CD14-positive monocyte (primary cell): ENCODE results near the gene SENP8. TPM values are rescaled to one million over a fixed set of nuclear protein-coding genes. Genes with fewer than 3 reads are reported as not detected.
A peak's percentile ranks its signal among the peaks of the same experiment; 100 is the strongest.

Experiments
- DNase-seq, 3 donors: peaks; one replicate each; pipeline ENCODE4 v3.0.0-alpha.2; 2011 to 2022
- H2AFZ ChIP-seq: 2 replicates; pipeline ENCODE4 v1.6.0; 2012; ENCODE audit warnings: mild to moderate bottlenecking, low read depth, low read length, inconsistent platforms; ENCODE audit not compliant: insufficient read depth, poor library complexity, severe bottlenecking
- H3K27ac ChIP-seq, 2 donors: 1 replicate in 1 of 2; 2 replicates in 1 of 2; pipeline ENCODE4 v1.5.1; 2012 to 2013; ENCODE audit warnings: low read length in 2 of 2, control low read depth in 1 of 2, inconsistent platforms in 1 of 2, low read depth in 1 of 2, mild to moderate bottlenecking in 1 of 2
- H3K27me3 ChIP-seq, 2 donors: one replicate each; pipeline versions ENCODE4 v1.6.0 to v1.6.1; 2011 to 2013; ENCODE audit warnings: low read length in 2 of 2; ENCODE audit not compliant: control insufficient read depth in 2 of 2, insufficient read depth in 2 of 2
- H3K36me3 ChIP-seq, 2 donors: replicated peaks in 1 of 2; 1 replicate in 1 of 2; 2 replicates in 1 of 2; pipeline versions ENCODE4 v1.5.1 to v1.6.1; 2012 to 2013; ENCODE audit warnings: low read length in 2 of 2, control low read depth in 1 of 2, inconsistent platforms in 1 of 2, mild to moderate bottlenecking in 1 of 2; ENCODE audit not compliant: insufficient read depth in 2 of 2, control insufficient read depth in 1 of 2
- H3K4me1 ChIP-seq, 2 donors: 1 replicate in 1 of 2; 2 replicates in 1 of 2; pipeline versions ENCODE4 v1.5.1 to v1.6.1; 2012 to 2013; ENCODE audit warnings: low read length in 2 of 2, control low read depth in 1 of 2, inconsistent platforms in 1 of 2, mild to moderate bottlenecking in 1 of 2, moderate library complexity in 1 of 2; ENCODE audit not compliant: insufficient read depth in 2 of 2, control insufficient read depth in 1 of 2
- H3K4me2 ChIP-seq: replicated peaks from 2 replicates; pipeline ENCODE3; 2012; ENCODE audit warnings: low read length, moderate library complexity, mild to moderate bottlenecking; ENCODE audit not compliant: poor library complexity, severe bottlenecking; ENCODE audit errors: extremely low read depth
- H3K4me3 ChIP-seq, 3 experiments: fragments of 200-600 bp in 1 of 3; sonication (generic) in 1 of 3; replicated peaks in 1 of 3; 1 replicate in 2 of 3; 2 replicates in 1 of 3; pipeline ENCODE4 v1.5.1; 2011 to 2013; ENCODE audit warnings: low read length in 3 of 3, mild to moderate bottlenecking in 3 of 3, control low read depth in 2 of 3, low read depth in 2 of 3, inconsistent platforms in 1 of 3, moderate library complexity in 1 of 3
- H3K79me2 ChIP-seq: 2 replicates; pipeline ENCODE4 v1.6.0; 2012; ENCODE audit warnings: mild to moderate bottlenecking, control low read depth, inconsistent platforms, low read length, moderate library complexity; ENCODE audit not compliant: insufficient read depth
- H3K9ac ChIP-seq: 2 replicates; pipeline ENCODE4 v1.6.0; 2017; ENCODE audit warnings: low read length, mild to moderate bottlenecking; ENCODE audit not compliant: insufficient read depth, poor library complexity, severe bottlenecking
- H3K9me3 ChIP-seq, 2 donors: replicated peaks in 1 of 2; 1 replicate in 1 of 2; 2 replicates in 1 of 2; pipeline versions ENCODE4 v1.5.1 to v1.6.1; 2012 to 2013; ENCODE audit warnings: low read length in 2 of 2, control low read depth in 1 of 2; ENCODE audit not compliant: control insufficient read depth in 1 of 2, insufficient read depth in 1 of 2
- H4K20me1 ChIP-seq: 2 replicates; pipeline ENCODE4 v1.6.0; 2012; ENCODE audit warnings: mild to moderate bottlenecking, low read length, control low read depth, moderate library complexity; ENCODE audit not compliant: insufficient read depth
- H3K27ac Mint-ChIP-seq, 7 donors: one replicate each; pipeline ENCODE4 v1.8.0; 2020; ENCODE audit warnings: mild to moderate bottlenecking in 7 of 7, mixed read lengths in 7 of 7, moderate library complexity in 6 of 7, inconsistent platforms in 2 of 7
- H3K27me3 Mint-ChIP-seq, 3 donors: one replicate each; pipeline ENCODE4 v1.8.0; 2021 to 2022; ENCODE audit warnings: low read depth in 3 of 3, mild to moderate bottlenecking in 3 of 3, mixed read lengths in 3 of 3, moderate library complexity in 3 of 3, inconsistent platforms in 1 of 3
- H3K36me3 Mint-ChIP-seq, 2 donors: one replicate each; pipeline ENCODE4 v1.8.0; 2020; ENCODE audit warnings: mixed read lengths in 2 of 2, inconsistent platforms in 1 of 2, mild to moderate bottlenecking in 1 of 2
- H3K4me1 Mint-ChIP-seq: one replicate; pipeline ENCODE4 v1.8.0; 2020; ENCODE audit warnings: mild to moderate bottlenecking, mixed read lengths
- H3K4me3 Mint-ChIP-seq, 2 donors: one replicate each; pipeline ENCODE4 v1.8.0; 2020; ENCODE audit warnings: mild to moderate bottlenecking in 2 of 2, mixed read lengths in 2 of 2, moderate library complexity in 1 of 2
- H3K9me3 Mint-ChIP-seq, 7 donors: one replicate each; pipeline ENCODE4 v1.8.0; 2020 to 2022; ENCODE audit warnings: mixed read lengths in 7 of 7, mild to moderate bottlenecking in 6 of 7, moderate library complexity in 6 of 7, inconsistent platforms in 2 of 7
- CTCF ChIP-seq: fragments of 200-600 bp; IDR thresholded peaks from one replicate; pipeline ENCODE4 v1.8.0; 2022; ENCODE audit warnings: antibody characterized with exemption, mild to moderate bottlenecking
- WGBS: methylation state at CpG from one replicate; pipeline ENCODE4 v1.1.5; 2013; ENCODE audit warnings: missing lambda C conversion rate; ENCODE audit not compliant: insufficient coverage; 5-methylcytosine and 5-hydroxymethylcytosine counted together
- intact Hi-C, 2 donors: fragments of 100-400 bp; cut with micrococcal nuclease; formaldehyde crosslinking; loops; one replicate each; pipeline versions ENCODE4 v1.15.0 to v1.15.1; 2023
- polyA plus RNA-seq, 3 donors: library from polyadenylated mRNA; depleted of rRNA in 1 of 3; unstranded in 2 of 3; stranded (reverse) in 1 of 3; fragments of 300-500 nt in 2 of 3; fragments of >200 nt in 1 of 3; fragmentation: Illumina TruSeq in 2 of 3; gene quantifications; 1 replicate in 2 of 3; 2 replicates in 1 of 3; pipeline ENCODE4 v1.2.3, GENCODE V29; 2012 to 2021

Gene SENP8
- polyA plus RNA-seq, 3 donors = 0.52 to 1.4 (median 0.79) TPM

GRCh38 chr15:72175186-72176044 is 57.2 kb downstream of the SENP8 start:
- DNase-seq = no peak
- H3K9ac ChIP-seq = no peak overlapping the region
- Mint-ChIP-seq H3K9me3 (no peaks in the 10 kb centered on the region), H3K36me3 (no peaks in the 10 kb centered on the region), H3K27ac (peak overlapping the region in 1 of 7 donors; percentile 16), H3K4me1 (no peaks in the 10 kb centered on the region), H3K4me3 (no peak overlapping the region), H3K27me3 (peaks cover 0 to 4% (median 3%) of the 10 kb centered on the region in 3 donors)
- H3K27me3 ChIP-seq = no peaks in the 10 kb centered on the region
- no peaks in the 10 kb centered on the region for H3K4me1 ChIP-seq
- 94% methylated on average over 11 of the region's 15 CpGs for WGBS
- no peaks in the 10 kb centered on the region for H3K79me2 ChIP-seq
- H3K4me3 ChIP-seq = no peak overlapping the region
- no peaks in the 10 kb centered on the region for H4K20me1 ChIP-seq
- H3K4me2 ChIP-seq = no peak overlapping the region
- H3K9me3 ChIP-seq = no peaks in the 10 kb centered on the region
- no peak overlapping the region for H3K27ac ChIP-seq
- no peaks in the 10 kb centered on the region for H3K36me3 ChIP-seq
- TF ChIP-seq CTCF = no peak
- H2AFZ ChIP-seq = no peak overlapping the region
- intact Hi-C loops = no loop called here

- H3K4me1 ChIP-seq = no peaks in the 10 kb centered on the region
- no peaks in the 10 kb centered on the region for H4K20me1 ChIP-seq
- intact Hi-C loops = no loop called here
- no peaks in the 10 kb centered on the region for H3K9me3 ChIP-seq
- no peak overlapping the region for H2AFZ ChIP-seq
- no peaks in the 10 kb centered on the region for H3K36me3 ChIP-seq
- Mint-ChIP-seq H3K4me1 (no peaks in the 10 kb centered on the region), H3K36me3 (no peaks in the 10 kb centered on the region), H3K27ac (no peak overlapping the region), H3K4me3 (no peak overlapping the region), H3K27me3 (peaks cover 0 to 6% (median 4%) of the 10 kb centered on the region in 3 donors), H3K9me3 (no peaks in the 10 kb centered on the region)
- TF ChIP-seq CTCF = no peak
- H3K27ac ChIP-seq = no peak overlapping the region
- no peak overlapping the region for H3K4me2 ChIP-seq
- no peak overlapping the region for H3K4me3 ChIP-seq
- H3K9ac ChIP-seq = no peak overlapping the region
- WGBS = 95% methylated on average over 5 of the region's 6 CpGs
- DNase-seq = no peak
- H3K27me3 ChIP-seq = no peaks in the 10 kb centered on the region
- H3K79me2 ChIP-seq = no peaks in the 10 kb centered on the region
Measured at GRCh38 chr15:72176159-72176558, 58.0 kb downstream of the SENP8 start.
